Stimulated activated CD8-positive, alpha-beta memory T cell treated with anti-CD3 and anti-CD28 coated beads, Interleukin-15, amount 100 ng/mL, for 48 hours (primary cell): ENCODE data around the gene WDR35.
"Not testable (repeated sequence)": the region's sequence is repeated elsewhere in the genome, so short reads cannot be mapped to it uniquely, and the experiment has no call there.

ENCODE experiments used
- DNase-seq, 2 donors: peaks; one replicate each; pipeline ENCODE4 v3.0.0-alpha.2; 2020; ENCODE audit warnings: low read depth in 2 of 2

The WDR35 gene

DNA sequence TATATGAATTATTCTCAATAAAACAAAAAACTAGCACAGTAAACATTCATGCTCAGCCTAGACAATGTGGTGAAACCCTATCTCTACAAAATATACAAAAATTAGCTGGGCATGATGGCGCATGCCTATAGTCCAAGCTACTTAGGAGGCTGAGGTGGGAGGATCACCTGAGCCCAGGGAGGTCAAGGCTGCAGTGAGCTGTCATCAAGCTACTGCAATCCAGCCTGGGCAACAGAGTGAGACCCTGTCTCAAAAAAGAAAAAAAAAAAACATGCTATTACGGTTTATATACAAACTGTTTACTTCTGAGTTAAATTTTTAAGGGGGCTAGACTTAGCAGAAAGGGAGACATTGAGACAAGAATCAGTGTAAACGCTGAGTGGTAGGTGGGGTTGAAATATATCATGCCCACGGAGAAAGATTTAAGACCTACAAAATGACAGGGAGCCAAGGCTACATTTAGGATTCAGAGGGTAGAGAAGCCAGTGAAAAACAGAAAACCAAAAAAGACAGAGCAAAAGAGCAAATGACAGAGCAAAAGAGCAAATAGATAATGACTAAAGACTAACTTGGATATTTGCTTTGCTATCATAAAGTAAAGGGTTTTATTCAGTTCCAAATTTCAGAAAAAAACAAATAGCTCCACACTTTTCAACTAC lies 95.6 kb downstream of the WDR35 start:
- no peak for DNase-seq

DNA sequence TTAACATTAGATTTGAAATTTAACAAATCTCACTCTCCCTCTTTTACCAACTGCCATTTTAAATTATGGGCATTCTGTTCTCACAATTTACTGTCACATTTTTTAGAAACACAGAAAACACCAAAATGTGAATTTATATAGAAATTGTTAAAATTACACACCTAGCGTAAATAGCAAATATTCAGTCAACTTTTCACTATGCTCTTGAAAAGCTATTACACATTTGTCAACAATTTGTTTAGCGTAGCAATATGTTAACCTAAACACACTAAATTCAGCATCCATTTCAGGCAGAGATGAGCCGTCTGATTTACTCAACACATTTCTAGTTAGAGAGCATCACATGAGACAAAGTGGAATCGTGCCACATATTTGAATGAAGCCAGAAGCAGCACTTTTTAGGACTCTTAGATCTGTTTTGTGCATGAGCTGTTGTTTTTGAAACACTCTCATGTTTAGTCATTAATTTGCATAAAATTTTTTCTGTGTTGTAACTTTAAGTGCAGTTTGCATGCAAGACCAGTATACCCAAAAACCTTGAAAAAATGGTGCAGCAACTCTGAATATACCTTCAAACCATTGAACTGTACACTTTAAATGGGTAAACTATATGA lies 96.3 kb downstream of the WDR35 start:
- DNase-seq, result no peak

DNA sequence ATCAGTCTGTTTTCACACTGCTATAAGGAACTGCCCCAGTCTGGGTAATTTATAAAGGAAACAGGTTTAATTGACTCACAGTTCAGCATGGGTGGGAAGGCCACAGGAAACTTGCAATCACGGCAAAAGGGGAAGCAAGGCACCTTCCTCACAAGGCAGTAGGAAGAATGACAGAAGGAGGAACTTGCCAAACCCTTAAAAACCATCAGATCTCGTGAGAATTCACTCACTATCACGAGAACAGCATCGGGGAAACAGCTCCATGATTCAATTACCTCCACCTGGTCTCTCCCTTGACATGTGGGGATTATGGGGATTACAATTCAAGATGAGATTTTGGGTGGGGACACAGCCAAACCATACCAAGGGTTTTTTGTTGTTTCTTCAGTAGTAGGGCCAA lies 97.9 kb downstream of the WDR35 start:
- not testable (repeated sequence) for DNase-seq

DNA sequence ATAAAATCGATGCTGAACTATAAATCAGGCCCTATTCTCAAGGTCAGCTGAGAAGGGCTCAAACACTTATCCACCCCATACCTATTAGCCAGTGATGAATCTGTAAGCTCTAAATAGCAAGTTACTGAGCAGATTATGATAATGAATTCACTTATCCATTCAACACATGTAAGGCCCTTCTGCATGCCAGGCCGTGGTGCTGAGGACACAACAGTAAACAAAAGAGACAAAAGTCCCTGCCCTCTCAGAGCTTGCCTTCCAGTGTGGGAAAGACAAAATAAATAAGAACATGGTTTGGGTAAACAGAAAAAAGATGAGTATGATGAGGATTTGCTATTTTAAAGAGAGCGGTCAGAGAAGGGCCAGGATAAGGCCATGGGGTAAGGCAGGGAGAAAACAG lies 99.8 kb downstream of the WDR35 start:
- DNase-seq, result no peak

DNA sequence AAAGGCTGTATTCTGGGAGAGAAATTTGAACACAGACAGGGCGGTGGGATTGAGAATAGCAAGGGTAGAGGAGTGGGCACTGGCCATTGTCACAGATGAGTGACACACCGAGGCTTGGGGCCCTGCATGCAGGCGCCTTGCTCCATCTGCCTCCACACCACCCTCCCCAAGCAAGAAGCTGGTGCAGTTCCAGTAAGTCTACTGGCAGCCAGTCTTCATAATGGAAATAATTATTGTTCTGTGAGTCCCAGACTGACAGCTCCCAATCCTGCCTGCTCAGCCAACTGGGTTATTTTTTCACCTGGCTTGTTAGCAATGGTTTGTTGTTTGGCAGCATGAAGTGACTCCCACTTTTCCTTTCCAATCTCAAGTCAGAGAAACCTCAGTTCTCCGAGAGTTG lies 101.1 kb downstream of the WDR35 start:
- no peak for DNase-seq

DNA sequence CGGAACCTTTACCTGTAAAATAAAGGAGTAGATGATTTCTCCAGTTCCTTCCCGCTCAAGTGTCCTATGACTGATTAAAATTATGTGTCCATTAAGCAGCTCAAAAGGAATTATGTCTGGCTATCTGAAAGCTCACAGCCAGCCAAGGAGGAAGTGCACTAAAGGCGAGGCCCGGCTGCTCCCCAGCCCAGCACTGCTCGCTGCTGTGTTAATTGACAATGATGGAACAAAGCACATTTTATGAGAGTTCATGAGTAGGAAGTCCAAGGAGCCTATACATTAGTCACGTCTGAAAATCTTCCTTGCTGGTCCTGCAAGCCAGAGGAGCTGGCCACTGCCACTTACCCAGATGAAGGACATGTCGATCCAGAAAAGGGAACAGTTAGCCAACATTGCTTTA lies 102.4 kb downstream of the WDR35 start:
- no peak for DNase-seq

DNA sequence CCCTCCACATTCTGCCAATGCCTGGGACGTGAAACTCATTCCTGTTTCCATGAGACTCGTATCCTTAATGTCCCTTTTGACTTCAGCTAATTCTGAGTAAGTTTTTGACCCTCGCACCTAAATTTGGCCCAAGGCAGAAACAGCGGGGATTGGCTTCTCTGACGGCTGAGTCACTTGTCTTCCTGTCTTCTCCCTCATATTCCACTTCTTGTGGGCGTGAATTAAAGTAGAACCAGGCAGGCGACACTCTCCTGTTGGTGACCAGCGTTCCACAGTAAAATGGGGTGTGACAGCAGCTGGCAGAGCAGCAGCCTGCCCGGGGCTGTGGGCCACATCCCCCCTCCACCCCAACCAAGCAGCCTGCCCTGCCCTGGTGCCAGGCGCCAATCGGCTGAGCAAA lies 103.6 kb downstream of the WDR35 start:
- DNase-seq, result no peak

DNA sequence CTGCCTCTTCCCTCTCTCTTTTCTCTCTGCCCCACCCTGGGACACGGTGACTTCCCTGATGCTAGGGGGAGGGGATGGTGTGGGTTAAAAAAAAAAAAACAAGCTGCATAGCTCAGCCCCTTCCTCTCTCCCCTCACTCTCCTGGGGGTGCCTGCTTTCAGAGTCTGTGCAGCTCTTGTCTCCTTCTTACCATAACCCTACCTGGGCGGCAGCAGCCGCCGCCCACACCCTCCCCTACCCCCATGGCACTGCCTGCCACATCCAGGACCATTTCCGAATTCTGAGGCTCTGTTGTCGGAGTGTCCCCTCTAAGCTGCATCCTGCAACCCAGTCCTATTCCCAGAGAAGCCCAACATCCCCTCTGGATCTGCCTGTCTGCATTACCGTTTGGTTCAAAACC lies 104.1 kb downstream of the WDR35 start:
- DNase-seq, result no peak

DNA sequence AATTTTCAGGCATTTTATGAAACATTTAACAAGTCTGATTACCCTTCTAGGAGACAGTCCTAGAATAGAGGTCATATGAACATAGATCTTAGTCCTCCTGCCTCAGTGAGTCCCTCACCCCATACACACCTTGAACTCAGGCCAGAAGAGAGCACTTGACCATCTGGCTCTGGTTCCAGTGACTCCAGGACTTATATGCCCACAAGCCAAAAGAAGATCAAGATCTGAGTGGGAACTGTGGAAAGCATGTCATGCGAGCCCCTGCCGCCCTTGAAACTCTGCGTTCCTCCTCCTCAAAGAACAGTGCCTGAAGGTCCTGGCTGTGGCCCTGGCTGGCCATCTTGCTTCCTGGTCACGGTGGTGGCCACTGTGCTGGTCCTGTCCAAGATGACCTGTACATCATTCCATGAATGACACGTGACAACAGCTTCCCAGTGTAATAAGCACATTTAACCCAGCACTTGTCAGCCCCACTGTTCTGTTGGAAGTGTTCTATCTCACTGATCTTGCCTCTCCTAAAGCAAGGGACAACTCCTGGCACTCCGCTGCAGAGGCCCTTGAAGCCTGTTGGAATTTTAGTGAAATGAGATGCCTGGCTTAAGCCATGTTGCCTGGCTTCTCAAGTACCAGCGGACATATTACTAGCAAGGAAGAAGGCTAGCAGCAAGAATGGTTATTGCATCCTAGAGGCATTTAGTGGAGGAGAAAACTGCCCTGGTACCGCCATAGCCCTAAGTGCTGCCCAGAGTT lies 105.8 kb downstream of the WDR35 start:
- no peak for DNase-seq

DNA sequence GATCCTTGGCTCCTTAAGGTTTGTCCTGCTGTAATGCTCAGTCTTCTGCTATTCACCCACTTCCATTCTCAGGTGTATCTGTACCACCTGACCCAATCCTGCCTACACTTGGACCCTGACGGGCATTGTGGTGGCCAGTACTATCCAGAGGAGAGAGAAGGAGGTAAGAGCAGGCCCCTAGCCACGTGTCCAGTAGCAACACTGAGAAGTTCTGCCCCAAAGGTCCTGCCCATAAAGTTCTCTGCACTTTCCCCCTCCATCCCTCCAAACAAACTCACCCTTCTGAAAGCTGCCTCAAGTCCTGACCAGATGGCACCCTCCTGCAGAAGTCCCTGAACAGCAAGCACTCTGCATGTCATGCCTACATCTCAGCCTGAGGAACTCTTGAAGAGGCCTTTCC lies 106.4 kb downstream of the WDR35 start:
- DNase-seq, result no peak

DNA sequence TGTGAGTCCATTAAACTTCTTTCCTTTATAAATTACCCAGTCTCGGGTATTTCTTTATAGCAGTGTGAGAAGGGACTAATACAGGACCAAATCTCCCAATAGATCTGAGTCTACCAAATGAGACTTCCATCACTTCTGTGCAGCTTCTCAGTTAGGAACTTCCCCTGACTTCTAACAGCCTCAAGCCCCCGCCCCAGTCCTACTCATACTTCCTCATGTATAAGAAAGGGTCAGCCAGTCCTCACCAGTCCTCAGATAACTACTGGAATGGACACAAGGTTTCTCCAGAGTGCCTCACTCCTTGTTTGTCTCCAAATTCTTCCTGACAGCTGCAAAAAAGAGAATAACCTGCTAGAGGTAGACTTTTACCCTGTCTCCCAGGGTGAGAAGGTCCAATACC lies 107.6 kb downstream of the WDR35 start:
- no peak for DNase-seq

DNA sequence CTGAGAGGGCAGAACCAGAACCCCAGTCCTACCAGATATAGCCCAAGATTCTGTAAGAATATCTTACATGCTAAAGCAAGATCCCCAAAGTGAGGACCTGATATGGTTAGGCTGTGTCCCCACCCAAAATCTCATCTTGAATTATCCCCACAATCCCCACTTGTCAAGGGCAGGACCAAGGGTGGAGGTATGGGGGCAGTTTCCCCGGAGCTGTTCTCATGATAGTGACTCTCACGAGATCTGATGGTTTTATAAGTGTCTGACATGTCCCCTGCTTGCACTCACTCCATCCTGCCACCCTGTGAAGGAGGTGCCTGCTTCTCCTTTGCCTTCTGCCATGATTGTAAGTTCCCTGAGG lies 108.0 kb downstream of the WDR35 start:
- no peak for DNase-seq

DNA sequence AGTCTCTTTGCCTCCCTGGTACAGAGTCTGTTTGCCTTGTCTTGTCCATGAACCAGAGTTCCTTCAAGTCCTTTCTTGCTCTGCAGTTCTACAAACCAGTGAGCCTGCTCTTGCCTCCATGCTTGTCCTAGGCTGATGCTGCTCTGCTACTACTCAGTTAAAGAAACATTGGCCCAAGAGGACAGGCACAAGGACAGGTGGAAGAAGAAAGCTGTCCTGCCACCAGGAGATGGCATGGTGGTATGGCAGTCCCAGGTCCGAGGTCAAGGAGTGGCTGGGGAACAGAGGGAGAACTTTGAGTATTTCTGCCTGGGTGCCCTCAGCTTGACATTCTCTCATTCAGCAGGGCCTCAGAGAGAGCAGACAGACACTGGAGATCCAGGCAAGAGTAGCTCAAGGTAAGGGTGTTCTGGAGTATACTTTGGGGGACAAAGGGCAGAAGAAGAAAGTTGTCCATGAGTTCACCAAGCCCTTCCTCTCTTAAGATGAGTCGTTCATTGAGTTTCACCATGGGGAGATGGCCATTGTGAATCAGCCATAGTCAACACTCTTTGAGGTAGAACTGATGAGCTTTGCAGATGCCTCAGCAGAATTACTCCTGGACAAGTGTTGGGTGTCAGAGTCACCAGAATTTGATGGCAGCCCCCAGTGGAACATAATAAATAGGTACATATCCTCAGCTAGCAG lies 108.5 kb downstream of the WDR35 start:
- DNase-seq, result no peak

DNA sequence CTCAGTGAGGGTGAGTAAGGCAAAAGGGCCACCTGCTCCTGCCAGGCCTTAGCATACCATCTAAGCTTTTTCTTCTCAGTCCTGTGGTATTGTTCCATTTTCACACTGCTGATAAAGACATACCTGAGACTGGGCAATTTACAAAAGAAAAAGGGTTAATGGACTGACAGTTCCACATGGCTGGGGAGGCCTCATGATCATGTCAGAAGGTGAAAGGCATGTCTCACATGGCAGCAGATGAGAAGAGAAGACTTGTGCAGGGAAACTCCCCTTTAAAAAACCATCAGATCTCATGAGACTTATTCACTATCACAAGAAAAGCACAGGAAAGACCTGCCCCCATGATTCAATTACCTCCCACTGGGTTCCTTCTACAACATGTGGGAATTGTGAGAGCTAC lies 109.7 kb downstream of the WDR35 start:
- not testable (repeated sequence) for DNase-seq

DNA sequence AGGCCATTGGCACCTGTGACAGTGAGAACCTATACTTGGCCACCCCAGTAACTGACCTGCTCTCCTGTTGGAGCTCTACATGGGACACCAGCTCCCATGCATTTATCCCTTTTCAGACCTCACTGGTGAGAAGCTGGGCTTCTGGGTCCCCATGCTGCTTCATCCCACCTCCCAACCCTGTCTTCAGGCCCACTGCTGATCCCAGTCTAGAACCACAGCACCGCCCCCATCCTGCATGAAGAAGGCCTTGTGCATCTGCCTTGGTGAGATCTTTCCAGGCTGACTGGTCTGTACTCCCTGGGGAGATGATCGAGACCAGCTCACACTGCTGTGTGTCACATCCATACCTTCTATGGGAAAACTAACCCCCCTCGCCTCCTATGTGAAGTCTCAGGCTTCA lies 110.8 kb downstream of the WDR35 start:
- DNase-seq, result no peak

DNA sequence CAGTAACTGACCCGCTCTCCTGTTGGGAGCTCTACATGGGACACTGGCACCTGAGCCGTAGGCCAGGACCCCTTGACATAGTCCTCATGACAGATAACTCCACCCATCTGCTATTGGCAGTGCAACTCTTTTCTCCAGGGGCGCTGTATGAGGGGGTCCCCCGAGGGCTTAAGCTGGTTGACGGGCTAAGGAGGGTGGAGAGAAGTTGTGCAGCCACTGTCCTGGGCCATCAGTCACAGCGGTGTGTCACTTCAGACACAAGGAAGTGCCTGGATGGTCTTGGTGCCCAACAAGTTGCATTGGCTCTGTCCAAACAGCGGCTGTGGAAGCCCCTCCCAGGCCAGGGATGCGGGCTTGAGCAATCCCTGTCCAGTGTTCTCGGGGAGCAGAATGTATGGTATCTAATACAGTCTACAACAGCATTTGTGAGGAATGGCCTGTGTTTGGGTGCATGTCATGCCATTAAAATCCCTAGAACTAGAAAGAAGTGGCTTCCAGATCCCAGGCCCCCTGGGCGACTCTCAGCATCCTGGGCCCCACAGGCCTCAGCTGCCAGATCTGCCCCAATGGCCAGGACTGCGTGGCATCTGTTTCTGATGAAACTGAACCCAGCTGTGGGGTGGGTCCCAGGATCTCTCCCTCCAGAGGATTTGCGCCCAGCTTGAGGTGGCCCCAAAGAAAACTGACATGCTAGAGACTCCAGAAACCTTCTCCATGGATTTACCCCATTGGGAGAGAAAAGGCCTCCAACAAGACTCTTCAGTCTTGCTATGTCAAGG lies 111.4 kb downstream of the WDR35 start:
- DNase-seq, result no peak

DNA sequence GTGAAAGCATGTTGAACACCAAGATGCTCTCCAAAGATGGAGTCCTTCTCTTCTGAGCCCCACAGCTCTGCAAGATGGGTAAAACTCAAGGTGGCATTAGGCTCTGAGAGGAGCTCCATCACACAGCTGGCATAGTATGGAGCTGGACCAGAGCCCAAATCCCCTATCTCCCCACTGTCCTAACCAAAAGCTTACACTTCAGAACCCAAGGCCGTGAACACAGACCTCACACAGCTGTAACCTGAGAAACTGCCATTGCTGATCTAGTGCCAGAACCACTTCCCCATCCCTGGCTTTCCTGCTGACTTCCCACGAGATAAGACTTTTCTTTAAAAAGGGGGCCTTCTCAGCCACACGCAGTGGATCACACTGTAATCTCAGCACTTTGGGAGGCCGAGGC lies 113.2 kb downstream of the WDR35 start:
- no peak for DNase-seq

DNA sequence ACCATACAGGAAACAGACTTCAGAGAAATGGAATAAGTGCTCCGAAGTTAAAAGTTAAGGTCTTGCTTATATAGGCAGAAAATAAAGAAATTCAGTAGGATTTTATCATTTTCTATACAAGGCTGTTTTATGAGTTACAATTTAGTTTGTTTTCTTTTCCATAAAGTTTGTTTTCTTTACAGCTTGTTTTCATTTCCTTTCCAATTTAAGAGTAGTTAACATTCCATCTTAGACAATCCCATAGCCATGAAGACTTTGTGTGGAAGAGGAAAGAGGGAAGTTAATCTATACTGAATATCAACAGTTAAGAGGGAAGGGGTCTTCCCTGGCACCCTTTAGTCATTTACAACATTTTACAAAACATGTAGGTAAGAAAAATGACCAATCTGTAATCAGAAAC lies 114.6 kb downstream of the WDR35 start:
- DNase-seq, result no peak

DNA sequence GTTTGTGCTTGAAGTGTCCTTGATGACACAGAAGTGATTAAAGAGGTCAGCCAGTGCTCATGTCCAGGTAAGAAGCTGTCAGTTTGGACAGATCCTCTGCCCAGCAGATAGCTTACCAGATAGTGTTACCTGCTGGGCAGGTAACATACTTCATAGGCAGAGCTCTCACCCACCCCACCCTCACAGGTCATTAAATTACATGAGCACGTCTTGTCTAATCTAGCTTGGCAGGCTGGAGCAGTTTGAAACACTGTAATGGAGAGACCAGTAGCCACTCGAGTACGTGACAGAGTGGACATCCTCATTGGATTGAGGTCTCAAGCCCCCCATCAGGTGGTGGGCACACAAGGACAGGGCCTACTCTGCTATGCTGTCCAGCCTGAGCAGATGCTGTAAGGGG lies 115.2 kb downstream of the WDR35 start:
- no peak for DNase-seq

DNA sequence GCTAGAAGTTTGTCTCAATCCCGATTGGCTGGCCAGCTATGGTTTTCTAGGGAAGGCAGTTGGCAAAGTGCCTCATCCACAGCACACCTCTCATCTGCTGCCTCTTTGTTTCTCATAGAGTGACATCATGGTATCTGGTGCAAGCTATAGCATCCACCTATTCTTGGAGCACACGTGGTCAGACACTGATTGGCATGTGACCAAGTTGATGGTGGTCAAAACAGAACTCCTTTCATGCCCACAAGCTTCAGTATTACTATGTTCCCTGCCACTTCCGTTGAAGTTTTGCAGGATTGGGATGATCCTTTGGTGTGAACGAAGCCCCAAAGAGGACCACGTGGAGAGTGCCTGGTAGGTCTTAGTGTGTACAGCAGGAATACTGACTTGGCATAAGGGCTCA lies 116.9 kb downstream of the WDR35 start:
- DNase-seq, result no peak

DNA sequence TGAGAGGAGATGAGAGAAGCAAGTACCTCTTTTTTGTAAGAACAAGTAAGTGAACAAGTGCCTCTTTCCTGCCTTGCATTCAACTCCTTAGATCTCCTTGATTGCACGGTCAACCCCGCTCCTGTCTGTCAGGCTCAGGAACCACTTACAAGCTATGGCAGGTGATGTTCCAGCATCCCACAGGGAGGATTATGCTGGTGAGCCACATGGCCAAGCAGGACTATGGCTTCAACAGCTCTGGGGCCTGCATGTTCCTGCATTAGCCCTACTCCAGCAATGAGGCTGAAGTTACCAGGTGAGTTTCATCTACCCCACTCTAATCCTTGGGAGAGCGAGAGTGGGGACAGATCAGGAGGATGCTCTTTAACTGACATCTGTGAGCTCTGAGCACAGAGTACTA lies 117.6 kb downstream of the WDR35 start:
- DNase-seq, result no peak

DNA sequence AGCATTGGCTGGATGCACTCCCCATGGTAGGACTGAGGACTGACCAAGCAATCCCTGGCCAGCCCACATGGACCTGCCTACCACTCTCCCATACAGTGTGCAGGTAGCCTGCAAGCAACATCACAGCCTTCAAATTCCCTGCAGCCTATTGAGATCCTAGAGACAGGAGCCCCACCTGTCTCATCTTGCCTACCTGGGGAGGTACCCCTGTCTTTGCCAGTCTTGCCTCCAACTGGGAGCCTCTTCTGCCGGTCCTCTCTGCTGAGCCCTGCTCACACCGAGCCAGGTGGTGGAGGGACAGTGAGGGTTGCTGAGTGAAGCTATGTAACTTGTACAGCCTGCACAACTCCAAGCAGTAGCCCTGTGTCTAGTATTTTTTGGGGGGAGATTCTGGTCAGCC lies 118.1 kb downstream of the WDR35 start:
- no peak for DNase-seq
